Ectodermal cell (in vitro differentiated cells): ENCODE data around the gene AHDC1.

Experiments
- H3K27ac ChIP-seq: 2 replicates; pipeline ENCODE4 v1.7.0; 2013; ENCODE audit warnings: mild to moderate bottlenecking, low read depth, low read length; ENCODE audit not compliant: insufficient read depth, poor library complexity, severe bottlenecking
- H3K27me3 ChIP-seq: 2 replicates; pipeline ENCODE4 v1.7.0; 2013; ENCODE audit warnings: mild to moderate bottlenecking, low read length; ENCODE audit not compliant: insufficient read depth, control insufficient read depth, poor library complexity, severe bottlenecking
- H3K36me3 ChIP-seq: one replicate; pipeline ENCODE4 v1.7.0; 2013; ENCODE audit warnings: low read length; ENCODE audit not compliant: control insufficient read depth, insufficient read depth
- H3K4me1 ChIP-seq: one replicate; pipeline ENCODE4 v1.7.0; 2013; ENCODE audit warnings: low read length; ENCODE audit not compliant: control insufficient read depth, insufficient read depth
- H3K4me3 ChIP-seq: 2 replicates; pipeline ENCODE4 v1.7.0; 2013; ENCODE audit warnings: low read depth, low read length, control low read depth; ENCODE audit not compliant: insufficient read depth
- H3K9me3 ChIP-seq: 2 replicates; pipeline ENCODE4 v1.7.0; 2013; ENCODE audit warnings: mild to moderate bottlenecking, low read length, moderate library complexity; ENCODE audit not compliant: control insufficient read depth
- whole genome bisulfite sequencing, 2 experiments: methylation state at CpG; one replicate each; pipeline ENCODE4 v1.1.7; 2013; ENCODE audit warnings: missing lambda C conversion rate in 2 of 2; 5-methylcytosine and 5-hydroxymethylcytosine counted together

The AHDC1 gene

DNA sequence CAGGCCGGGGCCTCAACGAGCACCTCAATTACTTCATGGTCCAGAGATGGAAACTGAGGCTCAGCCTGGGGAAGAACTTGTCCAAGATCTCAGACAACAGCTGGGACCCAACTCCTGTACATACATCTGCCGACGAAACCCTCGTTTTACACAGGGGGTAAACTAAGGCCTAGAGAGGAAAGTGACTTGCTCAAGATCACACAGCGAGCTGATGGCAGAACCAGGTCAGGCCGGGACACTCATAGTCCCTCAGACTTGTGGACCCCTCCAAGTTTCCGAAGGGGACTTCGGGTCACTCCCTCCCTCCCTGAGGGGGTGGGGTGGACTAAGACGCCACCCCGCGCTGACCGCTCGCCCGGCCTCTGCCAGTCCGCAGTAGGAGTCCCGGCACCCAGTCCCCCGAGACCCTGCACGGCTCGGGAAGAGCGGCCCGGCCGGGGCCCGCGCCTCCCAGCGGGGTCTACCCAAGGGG lies 114.4 kb downstream of the AHDC1 start:
- Histone ChIP-seq H3K27ac (no peak overlapping the region), H3K4me1 (peaks cover 13% of the 10 kb centered on the region), H3K36me3 (no peaks in the 10 kb centered on the region), H3K27me3 (no peaks in the 10 kb centered on the region), H3K4me3 (peak overlapping the region; percentile 89), H3K9me3 (no peaks in the 10 kb centered on the region)
- WGBS, 2 experiments, result 2 to 3% methylated on average over 26 of the region's 26 CpGs

DNA sequence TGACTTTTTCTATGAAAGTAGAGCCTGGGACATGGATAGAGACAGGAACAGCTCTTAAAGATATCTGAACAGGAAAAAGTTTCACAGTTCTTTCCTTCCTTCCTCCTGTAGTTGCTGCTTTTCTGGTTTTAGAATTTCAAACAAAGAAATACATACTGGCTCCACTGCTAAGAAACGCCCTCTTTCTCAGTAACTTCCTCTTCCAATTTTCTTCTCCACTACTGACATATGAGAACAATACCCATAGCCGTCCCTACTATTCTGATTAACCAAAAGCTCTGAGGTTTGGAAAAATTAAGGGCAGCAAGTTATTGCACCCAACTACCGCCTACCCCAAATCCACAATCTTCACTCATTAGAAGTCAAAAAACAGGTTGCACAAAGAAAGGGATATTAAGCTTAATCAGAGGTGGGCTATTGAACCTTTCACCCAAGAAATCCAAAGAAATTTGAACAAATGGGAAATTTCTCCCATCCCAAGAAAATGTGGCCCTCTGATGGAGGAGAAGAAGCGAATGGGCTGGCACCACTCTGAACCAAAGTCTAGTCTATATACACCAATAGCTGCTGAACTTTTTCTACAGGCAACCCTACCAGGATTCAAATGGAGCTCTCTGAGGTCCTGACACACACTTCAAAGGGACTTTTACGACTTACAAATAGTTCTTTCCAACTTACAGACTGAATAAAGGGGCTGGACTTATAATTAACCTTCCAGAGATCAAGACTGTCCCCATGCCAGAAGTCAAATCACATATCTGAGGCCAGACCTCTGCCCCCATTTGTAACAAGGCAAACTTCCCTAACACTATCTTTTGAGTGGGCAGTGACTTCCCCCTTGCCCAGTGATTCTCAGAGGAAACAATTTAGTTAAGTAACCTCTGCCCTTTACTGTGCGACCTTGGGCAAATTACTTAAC lies 115.7 kb downstream of the AHDC1 start:
- Histone ChIP-seq H3K4me3 (peak overlapping the region; percentile 89), H3K36me3 (no peaks in the 10 kb centered on the region), H3K4me1 (peaks cover 13% of the 10 kb centered on the region), H3K27me3 (no peaks in the 10 kb centered on the region), H3K27ac (peak overlapping the region; percentile 19), H3K9me3 (no peaks in the 10 kb centered on the region)
- 62 to 63% methylated on average over 6 of the region's 6 CpGs for WGBS, 2 experiments

DNA sequence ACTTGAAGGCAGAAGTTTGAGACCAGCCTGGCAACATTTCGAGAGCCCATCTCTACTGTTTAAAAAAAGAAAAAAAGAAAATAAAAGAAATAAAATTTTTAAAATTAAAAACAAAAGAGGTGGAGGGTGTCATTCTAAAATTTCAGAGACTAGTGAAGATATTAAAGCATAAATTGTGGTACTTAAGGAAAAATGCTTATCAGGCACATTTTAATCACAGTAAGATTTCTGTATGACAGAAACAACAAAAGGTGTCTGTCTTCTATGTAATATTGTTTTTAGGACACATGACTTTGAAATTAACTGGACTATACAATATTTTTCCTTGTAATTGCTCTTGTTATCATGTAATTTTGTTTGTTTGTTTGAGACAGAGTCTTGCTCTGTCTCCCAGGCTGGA lies 118.6 kb downstream of the AHDC1 start:
- Histone ChIP-seq H3K27me3 (no peaks in the 10 kb centered on the region), H3K4me1 (peaks cover 6% of the 10 kb centered on the region), H3K36me3 (no peaks in the 10 kb centered on the region), H3K9me3 (no peaks in the 10 kb centered on the region), H3K4me3 (no peak overlapping the region), H3K27ac (no peak overlapping the region)
- 60% methylated on average over 1 of the region's 1 CpG; no CpG with 5 or more reads in 1 of the 2 experiments for WGBS, 2 experiments
